Lower lobe of right lung (tissue), 2 donors: ENCODE data around the gene XRCC5. TPM values are rescaled to one million over a fixed set of nuclear protein-coding genes. Genes with fewer than 3 reads are reported as not detected.

ENCODE experiments used
- ATAC-seq, 2 donors: fragments of 200-7000 bp; cut with Tn5 transposase; one replicate each; pipeline ENCODE4 v1.9.1; 2020 to 2022; ENCODE audit warnings: mild to moderate bottlenecking in 2 of 2, moderate library complexity in 2 of 2
- DNase-seq: peaks from one replicate; pipeline ENCODE4 v3.0.0-alpha.2; 2020
- H3K27ac ChIP-seq: fragments of 200-600 bp; one replicate; pipeline ENCODE4 v1.8.0; 2022
- H3K27me3 ChIP-seq: fragments of 200-600 bp; one replicate; pipeline ENCODE4 v1.8.0; 2022; ENCODE audit warnings: low read depth
- H3K36me3 ChIP-seq: fragments of 200-600 bp; one replicate; pipeline ENCODE4 v1.8.0; 2022; ENCODE audit warnings: mild to moderate bottlenecking
- H3K4me1 ChIP-seq: fragments of 200-600 bp; one replicate; pipeline ENCODE4 v1.8.0; 2022
- H3K4me3 ChIP-seq: fragments of 200-600 bp; one replicate; pipeline ENCODE4 v1.8.0; 2022; ENCODE audit warnings: mild to moderate bottlenecking
- H3K9me3 ChIP-seq: fragments of 200-600 bp; one replicate; pipeline ENCODE4 v1.8.0; 2022
- intact Hi-C: fragments of 100-400 bp; cut with DNase I; formaldehyde crosslinking; loops from one replicate; pipeline ENCODE4 v1.11.0; 2022
- total RNA-seq: library from RNA; stranded (reverse); fragmentation: NEBNext Ultra II Directional; extraction: Animal tissue kit (Norgen Biotek cat#: 25700); gene quantifications from one replicate; pipeline ENCODE4 v1.2.1, GENCODE V29; 2021
- TF ChIP-seq, protein P1 (sequence below): fragments of 200-600 bp; IDR thresholded peaks from one replicate; pipeline ENCODE4 v1.8.0; 2022; ENCODE audit warnings: antibody characterized with exemption, mild to moderate bottlenecking
- donor health status: DM: no; HTN: yes; CAD: no; lungs with severe emphysema.

Gene XRCC5
- total RNA-seq, 1 donor from 2014 or later = 155 TPM

DNA sequence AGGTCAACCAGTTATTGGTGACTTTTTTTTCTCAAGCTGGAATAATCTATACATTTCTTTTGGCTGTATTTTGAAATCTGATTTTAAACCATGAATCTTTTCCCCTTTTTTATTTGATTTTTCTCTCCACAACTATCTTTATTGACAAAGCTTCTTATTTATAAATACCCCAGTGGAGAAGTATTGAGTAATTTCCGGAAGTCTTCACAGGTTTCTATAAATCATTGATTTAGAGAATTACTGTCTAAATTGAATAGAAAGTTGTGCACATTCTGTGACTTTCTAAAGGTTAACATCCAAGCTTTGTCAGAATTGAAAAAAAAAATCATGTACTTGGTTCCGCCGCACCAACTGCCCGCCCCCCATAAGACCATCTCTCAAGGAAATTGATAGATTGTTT, 39.8 kb downstream of the XRCC5 start:
- no peak overlapping the region for H3K4me3 ChIP-seq
- no peak overlapping the region for H3K27ac ChIP-seq
- H3K27me3 ChIP-seq = no peaks in the 10 kb centered on the region
- DNase-seq (no peak), ATAC-seq (no peak)
- TF ChIP-seq, protein P1, sequence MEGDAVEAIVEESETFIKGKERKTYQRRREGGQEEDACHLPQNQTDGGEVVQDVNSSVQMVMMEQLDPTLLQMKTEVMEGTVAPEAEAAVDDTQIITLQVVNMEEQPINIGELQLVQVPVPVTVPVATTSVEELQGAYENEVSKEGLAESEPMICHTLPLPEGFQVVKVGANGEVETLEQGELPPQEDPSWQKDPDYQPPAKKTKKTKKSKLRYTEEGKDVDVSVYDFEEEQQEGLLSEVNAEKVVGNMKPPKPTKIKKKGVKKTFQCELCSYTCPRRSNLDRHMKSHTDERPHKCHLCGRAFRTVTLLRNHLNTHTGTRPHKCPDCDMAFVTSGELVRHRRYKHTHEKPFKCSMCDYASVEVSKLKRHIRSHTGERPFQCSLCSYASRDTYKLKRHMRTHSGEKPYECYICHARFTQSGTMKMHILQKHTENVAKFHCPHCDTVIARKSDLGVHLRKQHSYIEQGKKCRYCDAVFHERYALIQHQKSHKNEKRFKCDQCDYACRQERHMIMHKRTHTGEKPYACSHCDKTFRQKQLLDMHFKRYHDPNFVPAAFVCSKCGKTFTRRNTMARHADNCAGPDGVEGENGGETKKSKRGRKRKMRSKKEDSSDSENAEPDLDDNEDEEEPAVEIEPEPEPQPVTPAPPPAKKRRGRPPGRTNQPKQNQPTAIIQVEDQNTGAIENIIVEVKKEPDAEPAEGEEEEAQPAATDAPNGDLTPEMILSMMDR = no peak
- no peaks in the 10 kb centered on the region for H3K4me1 ChIP-seq
- no peaks in the 10 kb centered on the region for H3K9me3 ChIP-seq
- peaks cover 100% of the 10 kb centered on the region for H3K36me3 ChIP-seq
- intact Hi-C loops = no loop called here

DNA sequence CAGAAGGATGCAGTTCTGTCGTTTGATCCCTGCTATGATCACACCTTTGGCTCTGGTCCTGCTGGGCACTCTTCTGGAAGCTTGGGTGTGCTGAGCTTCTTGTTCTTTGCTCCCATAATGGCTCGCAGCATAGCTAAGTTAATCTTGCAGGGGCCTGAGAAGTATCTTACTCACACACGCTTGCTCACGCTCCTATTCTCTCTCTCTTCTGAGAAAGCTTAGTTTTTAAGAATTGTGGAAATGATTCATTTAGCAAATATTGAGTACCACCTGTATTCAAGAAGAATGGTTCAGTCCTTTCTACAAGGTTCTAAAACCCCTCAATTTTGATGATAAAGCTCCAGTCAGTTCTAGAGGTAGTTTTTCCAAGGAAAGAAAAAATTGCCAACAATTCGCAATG, 40.6 kb downstream of the XRCC5 start:
- H3K27me3 ChIP-seq = no peaks in the 10 kb centered on the region
- no peak overlapping the region for H3K27ac ChIP-seq
- H3K4me3 ChIP-seq = no peak overlapping the region
- no peak for DNase-seq
- H3K4me1 ChIP-seq = no peaks in the 10 kb centered on the region
- TF ChIP-seq, protein P1 = no peak
- H3K36me3 ChIP-seq = peaks cover 100% of the 10 kb centered on the region
- no peaks in the 10 kb centered on the region for H3K9me3 ChIP-seq
- intact Hi-C loops = no loop called here
- ATAC-seq = no peak

DNA sequence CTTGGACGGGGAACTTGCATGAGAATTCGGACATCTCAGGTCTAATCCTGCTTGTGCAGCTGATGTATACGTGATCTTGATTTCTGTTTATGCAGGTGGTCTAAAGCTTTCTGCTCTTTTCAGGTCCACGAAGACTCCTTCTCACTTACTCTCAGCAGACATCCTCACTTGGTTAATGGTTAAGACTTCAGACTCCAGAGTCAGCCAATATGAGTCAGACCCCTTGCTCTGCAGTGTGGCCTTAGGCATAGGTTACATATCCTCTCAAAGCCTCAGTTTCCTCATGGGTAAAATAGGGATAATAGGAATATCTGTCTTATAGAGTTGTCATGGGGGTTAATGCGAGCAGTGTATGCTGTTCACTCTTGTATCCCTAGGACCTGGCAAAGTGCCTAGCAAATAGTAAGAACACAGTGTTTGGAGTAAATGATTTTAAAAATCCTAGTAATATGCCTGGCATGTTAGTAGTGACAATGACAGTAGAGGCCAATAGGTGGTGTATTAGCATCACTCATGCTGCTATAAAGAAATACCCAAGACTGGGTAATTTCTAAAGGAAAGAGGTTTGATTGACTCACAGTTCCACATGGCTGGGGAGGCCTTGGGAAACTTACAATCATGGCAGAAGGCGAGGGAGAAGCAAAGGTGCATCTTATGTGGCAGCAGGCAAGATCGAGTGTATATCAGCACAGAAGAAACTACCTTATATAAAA, 42.3 kb downstream of the XRCC5 start:
- intact Hi-C loops = no loop called here
- DNase-seq (no peak), ATAC-seq (no peak)
- no peaks in the 10 kb centered on the region for H3K27me3 ChIP-seq
- H3K36me3 ChIP-seq = peaks cover 100% of the 10 kb centered on the region
- no peaks in the 10 kb centered on the region for H3K4me1 ChIP-seq
- no peaks in the 10 kb centered on the region for H3K9me3 ChIP-seq
- no peak overlapping the region for H3K4me3 ChIP-seq
- H3K27ac ChIP-seq = no peak overlapping the region
- TF ChIP-seq, protein P1 = no peak

DNA sequence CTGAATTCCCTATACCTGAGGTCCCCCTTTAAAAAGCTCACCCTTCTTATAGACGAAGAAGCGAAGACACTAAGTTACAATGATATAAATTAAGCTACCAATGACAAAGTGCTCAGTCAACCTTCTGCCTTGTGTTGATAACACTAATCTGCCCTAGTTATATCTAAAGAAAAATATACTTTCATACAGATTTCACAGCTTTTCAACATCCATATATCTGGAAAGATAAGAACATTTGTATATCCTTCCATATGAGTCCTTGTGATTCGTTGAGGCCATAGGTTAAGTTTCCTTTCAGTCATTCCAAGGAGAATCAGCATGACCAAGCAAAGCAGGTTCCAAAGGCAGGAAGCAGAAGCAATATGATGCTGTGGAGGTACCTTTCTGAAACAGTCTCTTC, 46.8 kb downstream of the XRCC5 start:
- no peak for ATAC-seq
- intact Hi-C loops = no loop called here
- Histone ChIP-seq H3K27ac (no peak overlapping the region), H3K4me3 (no peak overlapping the region), H3K9me3 (no peaks in the 10 kb centered on the region), H3K27me3 (no peaks in the 10 kb centered on the region), H3K4me1 (no peaks in the 10 kb centered on the region), H3K36me3 (peaks cover 92% of the 10 kb centered on the region)
- TF ChIP-seq, protein P1 = no peak
- DNase-seq = no peak

DNA sequence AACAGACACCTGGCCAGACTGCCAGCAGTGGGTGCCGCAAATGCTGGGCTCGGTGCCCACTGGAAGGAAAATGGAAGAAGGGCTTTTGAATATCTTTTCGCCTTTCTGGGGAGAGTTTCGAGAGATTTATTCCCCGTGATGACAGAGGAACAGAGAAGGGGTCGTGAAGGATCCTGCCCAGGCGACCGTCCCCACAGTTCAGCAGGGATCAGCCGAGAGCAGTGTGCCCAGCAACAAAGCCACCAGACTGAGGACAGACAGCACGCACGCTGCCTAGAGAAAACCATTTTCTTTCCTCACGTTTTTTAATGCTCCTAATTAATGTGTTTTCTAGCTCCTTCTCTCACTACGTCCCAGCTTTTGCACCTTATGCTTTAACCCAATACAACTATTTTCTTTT, 47.7 kb downstream of the XRCC5 start:
- H3K27me3 ChIP-seq = no peaks in the 10 kb centered on the region
- DNase-seq = no peak
- no peak for ATAC-seq
- no peak overlapping the region for H3K27ac ChIP-seq
- intact Hi-C loops = no loop called here
- H3K36me3 ChIP-seq = peaks cover 92% of the 10 kb centered on the region
- no peaks in the 10 kb centered on the region for H3K4me1 ChIP-seq
- TF ChIP-seq, protein P1 = no peak
- H3K4me3 ChIP-seq = no peak overlapping the region
- no peaks in the 10 kb centered on the region for H3K9me3 ChIP-seq
